GM19324 (cell line): ENCODE measurements around the gene CCDC150.
"Not testable (repeated sequence)": the region's sequence is repeated elsewhere in the genome, so short reads cannot be mapped to it uniquely, and the experiment has no call there.

ENCODE experiments used
- ATAC-seq: cut with Tn5 transposase; IDR thresholded peaks from one replicate; pipeline ENCODE4 v1.9.1; 2021; ENCODE audit warnings: mild to moderate bottlenecking, moderate library complexity; ENCODE audit not compliant: unreplicated experiment, low FRiP score

The CCDC150 gene

DNA sequence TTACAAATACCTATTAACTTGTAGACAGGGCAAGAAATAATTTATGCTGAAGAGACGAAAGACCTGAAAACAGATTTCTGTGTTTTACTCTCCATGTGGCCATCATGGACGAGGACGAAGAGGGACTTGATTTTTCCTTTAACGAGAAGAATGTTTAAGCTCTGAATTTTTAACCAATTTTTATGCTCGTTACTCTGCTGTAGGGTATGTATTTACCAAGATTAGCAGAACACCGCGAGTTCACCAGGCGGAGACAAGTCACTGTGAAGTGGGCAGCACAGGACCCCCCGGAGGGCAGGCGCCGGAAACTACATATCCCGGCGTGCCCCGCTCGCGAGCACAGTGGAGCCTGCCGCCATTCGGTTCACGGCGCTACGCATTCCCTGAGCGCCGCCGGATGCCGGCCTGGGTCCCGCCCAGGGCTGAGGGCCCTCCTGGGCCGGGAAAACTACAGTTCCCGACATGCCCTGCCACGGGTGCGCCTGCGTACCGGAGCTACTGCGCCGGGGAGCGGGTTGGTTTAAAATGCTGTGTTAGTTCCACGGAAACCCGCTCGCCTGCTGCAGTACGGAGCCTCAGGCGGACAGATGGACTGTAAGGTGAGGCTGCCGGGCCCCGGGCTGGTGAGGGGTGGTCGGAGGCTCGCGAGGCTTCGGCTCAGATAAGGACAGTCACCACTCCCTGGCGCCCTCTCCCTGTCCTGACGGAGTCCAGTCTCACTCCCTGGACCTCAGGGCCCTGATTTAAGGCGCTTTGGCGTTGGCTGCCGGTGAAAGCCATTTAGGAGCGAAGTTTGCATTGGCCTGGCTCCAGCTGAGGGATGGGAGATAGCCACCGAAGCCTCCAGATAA, at the start of gene CCDC150:
Gene CCDC150 (plus strand): TSS at position 536 of the 851 bp plus-strand sequence. CDS start 52 bp downstream, at position 588.
- peak; percentile 100 for ATAC-seq

DNA sequence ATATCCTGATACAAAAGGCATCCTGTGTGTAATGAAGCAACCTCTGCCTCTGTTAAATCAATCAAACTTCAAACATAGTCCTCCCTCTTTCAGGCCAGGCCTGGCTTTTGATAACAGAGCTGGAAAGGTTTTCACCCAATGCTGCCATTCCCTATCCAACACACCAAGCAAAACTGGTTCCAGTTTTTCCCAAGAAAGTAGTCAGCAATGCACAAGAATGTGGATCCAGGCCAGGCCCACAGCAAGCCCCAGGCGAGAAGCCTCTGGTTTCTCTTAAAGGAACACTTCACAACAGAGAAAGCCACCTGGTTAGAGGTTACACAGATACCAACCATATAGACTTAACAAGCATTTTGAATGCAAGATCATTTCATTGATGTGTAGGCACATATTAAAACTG, 49.2 kb upstream of the CCDC150 start:
- ATAC-seq = no peak

DNA sequence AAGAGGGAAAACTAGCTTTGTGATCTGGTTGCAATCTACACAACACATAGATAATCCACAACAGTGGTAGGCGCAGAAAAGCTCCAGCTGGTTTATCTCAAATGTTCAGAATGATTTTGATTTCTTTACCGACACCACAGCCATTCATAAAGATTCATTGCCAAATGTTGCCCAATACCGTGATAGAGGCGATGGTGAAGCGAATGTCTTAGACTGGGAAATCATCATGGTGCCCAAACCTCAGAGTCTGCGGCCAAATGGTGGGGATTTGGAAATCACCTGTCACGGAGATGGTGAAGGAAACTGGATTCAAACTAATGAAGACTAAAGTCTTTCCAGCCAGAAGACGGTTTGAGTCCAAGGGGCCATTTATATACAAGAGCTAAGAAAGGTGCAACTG, 48.5 kb upstream of the CCDC150 start:
- ATAC-seq = no peak

DNA sequence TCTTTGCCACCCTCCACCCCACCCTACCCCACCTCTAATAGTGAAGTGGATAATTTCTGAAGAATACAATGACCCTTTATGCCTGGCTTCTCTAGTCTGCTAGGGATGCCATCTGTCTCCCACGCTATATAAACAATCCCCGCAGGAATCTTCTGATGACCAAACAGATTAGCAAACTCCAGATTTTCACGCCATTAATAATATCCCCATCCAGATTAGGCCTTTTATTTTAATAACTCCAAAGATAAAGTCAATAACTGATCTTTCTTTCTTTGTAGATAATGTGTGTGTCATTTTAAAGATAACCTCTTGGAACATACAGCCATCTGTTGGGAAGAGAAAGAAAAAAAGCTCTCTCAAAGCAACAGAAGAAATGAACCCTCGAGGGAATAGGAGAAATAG, 47.9 kb upstream of the CCDC150 start:
- no peak for ATAC-seq

DNA sequence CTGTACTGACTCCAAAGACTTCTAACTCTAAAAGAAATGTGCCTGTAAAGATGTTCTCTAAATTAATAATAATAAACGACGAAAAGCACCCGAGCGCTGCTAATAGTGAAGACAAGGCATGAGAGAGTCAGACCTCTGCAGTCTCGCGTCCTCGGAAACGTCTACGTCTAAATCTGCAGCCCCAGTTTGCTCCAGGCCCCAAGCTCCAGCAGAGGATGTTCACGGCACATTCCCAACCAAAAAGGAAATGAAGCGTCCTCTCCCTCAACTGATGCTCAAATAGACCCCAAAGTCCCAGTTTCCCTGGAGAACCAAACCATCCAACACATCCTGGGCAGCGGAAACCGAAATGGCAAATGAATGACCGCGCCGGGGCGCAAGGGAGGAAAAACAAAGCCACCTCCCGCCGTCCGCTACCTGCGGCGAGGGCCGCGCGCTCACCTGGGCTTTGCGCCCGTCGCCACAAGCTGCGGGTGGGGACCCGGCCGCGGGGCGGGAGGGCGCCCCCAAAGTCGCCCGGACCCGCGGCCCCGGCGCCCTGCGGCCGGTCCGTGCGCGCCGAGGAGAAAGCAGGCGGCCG, 47.1 kb upstream of the CCDC150 start:
- peak; percentile 27 for ATAC-seq

DNA sequence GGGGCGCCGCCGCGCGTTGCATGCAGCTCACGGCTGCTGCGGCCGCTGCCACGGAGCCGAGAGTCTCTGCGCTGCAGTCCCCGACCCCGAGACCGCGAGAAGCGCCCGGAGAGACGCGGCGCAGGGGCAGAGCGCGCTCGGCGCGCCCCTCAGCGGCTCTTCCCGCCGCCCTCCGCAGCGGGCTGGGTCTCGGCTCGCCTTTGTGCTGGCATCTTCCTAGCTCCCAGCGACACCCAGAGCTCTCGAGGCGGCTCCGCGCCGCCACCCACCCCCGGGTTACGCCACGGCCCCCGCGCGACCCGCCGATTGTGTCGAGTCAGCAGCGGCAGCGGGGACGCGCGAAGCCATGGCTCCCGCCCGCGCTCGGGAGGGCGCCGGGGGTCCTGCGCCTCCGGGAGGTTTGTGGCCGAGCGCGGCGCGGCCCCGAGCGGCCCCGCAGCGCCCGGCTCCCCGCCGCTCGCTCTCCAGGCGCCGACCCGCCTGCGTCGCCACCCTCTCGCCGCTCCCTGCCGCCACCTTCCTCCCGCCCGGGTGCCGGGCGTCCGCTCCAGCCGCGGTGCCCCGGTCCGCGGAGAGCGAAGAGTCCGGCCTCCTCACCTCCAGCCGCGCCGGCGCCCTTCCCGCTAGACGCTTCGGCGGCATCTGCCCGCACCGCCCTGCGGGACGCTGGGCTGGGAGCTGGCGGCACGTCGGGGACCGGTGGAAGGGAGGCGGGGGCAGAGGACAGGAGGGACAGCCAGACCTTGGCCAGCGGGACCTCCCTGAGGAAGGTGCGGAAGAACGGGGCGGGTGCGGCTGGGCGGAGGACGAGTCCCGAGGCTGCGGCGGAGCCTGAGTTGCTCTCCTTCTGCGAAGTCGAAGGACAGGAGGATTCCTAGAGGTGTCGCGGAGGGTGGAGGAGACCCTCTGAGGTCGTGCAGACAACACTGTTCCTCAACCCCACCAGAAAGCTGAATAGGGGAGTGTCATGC, 46.3 kb upstream of the CCDC150 start, which contains the start of gene HECW2:
Gene HECW2 (minus strand): TSS at position 644 of the 971 bp plus-strand sequence.
- peak; percentile 58 for ATAC-seq

DNA sequence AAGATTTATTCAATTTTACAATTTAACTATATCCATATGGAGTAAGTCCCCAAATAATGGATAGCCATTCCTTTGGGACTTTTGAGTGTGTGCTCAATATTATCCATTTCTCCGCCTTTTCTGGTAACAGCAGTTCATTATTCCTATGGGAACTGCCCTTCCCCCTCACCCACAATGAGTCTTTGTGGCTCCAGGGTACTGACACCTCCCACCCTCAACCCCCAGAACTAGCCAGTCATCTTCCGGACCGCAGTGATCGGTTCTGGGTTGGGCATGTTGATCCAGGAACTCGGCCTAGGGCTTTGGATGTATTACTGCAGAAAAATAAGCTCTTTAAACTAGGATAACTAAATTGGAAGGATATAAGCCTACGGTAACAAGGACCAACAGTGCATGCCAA, 45.4 kb upstream of the CCDC150 start:
- ATAC-seq = no peak

DNA sequence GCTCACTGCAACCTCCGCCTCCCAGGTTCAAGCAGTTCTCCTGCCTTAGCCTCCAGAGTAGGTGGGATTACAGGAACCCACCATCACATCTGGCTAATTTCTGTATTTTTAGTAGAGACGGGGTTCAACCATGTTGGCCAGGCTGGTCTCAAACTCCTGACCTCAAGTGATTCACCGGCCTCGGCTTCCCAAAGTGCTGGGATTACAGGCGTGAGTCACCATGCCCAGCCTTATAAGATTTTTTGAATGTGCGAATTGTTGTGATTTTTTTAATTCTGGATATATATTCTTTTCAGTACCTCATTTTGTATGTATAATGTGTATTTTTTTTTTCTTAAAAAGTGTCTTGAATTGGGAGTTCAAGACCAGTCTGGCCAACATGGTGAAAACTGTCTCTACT, 42.0 kb upstream of the CCDC150 start:
- no peak for ATAC-seq

DNA sequence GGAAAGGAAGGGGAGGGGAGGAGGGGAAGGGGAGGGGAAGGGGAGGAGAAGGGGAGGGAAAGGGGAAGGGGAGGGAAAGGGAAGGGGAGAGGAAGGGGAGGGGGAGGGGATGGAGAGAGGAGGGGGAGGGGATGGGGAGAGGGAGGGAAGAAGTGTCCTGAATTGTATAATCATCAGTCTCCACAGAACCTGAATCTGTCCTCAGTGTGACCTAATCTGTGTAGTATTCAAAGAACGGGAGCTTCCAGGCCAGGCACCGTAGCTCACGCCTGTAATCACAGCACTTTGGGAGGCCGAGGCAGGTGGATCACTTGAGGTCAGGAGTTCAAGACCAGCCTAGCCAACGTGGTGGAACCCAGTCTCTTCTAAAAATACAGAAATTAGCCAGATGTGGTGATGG, 41.1 kb upstream of the CCDC150 start:
- ATAC-seq = no peak

DNA sequence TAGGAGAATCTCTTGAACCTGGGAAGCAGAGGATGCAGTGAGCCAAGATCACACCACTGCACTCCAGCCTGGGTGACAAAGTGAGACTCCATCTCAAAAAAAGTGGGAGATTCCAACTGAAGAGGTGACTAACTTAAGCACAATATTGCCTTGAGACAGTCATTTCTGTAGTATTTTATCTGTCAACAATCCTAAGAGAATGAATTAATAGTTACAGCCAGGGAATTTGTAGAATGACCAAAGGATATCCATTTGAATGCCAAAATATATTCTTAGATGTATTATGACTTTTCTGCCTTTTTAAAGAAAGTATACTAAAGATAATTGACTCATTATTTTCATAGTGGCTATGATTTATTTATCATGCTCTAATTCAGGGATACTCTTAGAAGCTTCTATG, 40.7 kb upstream of the CCDC150 start:
- no peak for ATAC-seq

DNA sequence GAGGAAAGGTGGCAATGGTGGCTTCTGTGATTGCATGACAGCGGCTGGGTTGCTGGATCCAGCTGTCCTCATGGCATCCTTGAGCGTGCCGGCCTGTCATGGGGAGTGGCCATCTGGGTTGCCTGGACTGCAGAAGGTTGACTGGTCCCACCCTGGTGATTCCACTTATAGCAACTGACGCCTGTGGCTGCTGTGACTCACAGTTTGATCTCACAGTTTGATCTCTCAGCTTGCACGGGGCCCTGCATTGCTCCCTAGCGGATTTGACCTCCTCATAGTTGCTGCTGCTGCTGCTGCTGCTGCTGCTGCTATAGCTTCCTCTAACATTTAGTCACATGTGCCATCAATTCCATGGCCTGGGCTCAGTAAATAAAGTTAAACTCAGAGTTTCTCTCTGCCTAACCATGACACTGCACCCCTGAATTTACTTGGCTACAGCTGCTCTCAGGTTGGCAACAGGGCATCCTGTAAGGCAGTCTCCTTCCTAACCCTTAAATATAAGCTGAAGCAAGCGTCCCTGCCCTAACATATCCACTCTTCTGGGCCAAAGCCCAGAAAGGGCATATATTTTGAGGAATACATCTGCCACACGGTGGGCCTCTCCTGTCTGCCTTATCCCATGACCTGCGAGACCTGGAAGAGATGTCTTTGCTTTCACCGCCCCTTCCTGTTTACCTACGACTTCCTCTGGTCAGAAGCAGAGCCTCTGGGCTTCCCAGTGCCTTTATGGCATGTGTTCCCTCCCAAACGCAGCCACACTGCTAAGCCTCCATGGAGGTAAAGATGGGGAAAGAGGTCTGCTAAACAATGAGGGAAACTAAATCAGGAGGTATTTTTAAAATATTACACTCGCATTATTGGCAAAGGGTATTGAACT, 37.8 kb upstream of the CCDC150 start:
- no peak for ATAC-seq

DNA sequence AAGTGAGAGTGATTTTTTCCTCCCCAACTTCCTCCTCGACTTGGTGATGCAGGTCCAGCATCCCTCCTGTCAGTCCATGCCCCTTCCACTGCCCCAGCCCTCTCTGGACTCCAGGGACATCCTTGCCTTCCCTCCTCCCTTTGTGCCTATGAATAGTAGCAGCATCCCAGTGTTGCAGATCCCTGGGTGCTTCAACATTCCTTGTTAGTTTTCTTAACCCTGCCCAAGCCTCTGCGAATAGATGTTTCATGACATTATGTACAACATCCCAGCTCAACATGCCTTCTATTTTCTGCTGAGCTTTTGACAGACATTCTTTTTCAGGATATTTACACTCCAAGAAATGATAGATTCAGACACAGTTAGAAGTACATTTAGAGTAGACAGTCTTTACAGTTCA, 35.3 kb upstream of the CCDC150 start:
- no peak for ATAC-seq

DNA sequence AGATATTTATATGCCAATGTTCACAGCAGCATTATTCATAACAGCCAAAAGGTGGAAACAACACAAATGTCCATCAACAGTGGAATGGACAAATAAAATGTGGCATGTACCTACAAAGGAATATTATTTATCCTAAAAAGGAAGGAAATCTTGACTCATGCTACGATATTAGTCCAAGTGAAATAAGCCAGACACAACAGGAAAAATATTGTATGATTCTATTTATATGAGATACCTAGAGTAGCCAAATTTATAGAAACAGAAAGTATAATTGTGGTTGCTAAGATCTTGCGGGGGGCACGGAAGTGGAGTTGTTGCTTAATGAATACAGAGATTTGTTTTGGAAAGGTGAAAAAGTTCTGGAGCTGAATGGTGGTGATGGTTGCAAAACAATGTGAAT, 33.0 kb upstream of the CCDC150 start:
- no peak for ATAC-seq

DNA sequence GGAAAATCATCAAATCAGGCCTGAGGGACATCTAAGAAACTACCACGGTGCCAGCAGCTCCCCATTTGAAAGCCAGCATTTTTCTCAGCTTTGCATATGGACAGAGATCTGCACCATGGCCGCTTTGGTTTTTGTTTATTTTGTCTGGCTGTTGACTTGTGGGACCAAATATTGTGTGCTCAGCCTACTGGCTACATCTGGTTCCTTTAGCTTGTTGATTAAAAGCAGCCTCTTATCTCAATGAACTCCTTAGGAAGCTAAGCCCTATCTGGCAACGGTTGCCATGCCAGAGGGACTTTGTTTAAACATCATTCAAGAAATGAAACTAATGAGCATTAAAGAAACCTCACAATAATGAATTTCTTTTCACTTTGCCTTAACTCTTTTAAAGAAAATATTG, 32.4 kb upstream of the CCDC150 start:
- ATAC-seq = no peak

DNA sequence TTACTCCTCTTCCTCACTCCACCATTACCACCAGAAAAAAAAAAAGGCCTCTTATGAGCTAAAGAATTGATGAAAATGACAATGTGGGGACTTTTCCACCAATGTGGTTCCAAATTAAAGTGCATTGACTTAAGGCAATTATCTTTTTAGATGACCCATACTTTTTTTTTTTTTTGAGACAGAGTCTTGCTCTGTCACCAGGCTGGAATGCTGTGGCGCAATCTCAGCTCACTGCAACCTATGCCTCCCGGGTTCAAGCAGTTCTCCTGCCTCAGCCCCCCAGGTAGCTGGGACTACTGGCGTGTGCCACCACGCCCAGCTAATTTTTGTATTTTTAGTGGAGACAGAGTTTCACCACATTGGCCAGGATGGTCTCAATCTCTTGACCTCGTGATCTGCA, 31.6 kb upstream of the CCDC150 start:
- not testable (repeated sequence) for ATAC-seq

DNA sequence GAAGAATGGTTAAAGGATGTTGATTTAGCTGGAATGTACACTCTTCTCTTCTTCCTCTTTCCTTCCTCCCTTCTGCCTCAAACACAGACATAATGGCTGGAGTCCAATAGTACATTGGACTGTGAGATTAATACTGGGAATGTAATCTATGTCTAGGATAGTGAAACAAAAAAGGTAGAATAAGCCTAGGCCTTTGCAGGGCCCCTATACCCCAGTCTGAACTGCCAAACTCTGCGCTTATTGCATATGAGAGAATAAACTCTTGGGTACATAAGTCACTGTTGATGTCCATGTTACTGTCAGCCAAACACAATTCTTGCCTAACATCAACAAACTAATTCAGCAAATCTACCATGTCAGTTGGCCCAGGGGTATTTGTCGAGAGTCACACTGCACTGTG, 29.7 kb upstream of the CCDC150 start:
- no peak for ATAC-seq

DNA sequence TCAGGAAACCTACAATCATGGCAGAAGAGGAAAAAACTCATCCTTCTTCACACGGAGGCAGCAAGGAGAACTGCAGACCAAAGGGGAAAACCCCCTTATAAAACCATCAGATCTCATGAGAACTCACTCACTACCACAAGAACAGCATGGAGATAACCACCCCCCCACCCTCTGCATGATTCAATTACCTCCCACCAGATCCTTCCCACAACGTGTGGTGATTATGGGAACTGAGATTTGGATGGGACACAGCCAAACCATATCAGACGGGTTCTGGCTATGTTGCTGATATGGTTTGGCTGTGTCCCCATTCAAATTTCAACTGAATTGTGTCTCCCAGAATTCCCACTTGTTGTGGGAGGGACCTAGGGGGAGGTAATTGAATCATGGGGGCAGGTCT, 28.7 kb upstream of the CCDC150 start:
- ATAC-seq = no peak

DNA sequence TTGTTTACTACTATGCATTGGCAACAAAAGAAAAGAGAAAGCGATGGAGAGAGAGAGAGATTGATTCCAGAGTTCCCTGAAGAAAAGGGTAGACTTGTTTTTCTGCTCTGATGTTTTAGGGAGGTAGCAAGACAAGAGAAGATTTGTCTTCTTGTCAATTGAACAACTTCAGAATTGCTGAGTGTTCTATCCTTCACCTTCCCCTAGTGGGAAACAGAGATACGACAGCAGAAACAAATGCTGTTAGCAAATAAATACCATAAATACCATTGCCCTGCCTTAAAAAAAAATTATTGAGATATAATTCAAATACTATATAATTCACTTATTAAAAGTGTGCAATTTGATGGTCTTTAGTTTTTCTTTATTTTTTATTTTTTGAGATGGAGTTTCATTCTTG, 26.2 kb upstream of the CCDC150 start:
- ATAC-seq = no peak

DNA sequence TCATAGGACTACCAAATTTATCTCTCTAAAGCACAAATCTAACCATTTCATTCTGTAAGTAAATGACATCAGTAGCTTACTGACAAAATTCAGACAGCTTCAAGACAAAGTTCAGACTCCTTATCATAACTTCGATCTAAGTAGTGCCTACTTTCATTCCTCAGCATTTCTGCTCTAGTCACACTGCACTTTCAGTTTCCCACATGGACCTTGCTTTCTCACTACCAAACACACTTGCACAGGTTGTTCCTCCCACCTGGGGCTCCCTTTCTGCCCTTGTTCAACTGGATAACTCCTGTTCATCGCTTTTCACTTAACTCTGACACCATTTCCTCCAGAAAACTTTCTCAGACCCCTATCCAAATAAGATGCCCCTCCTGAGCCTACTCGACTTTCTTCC, 22.1 kb upstream of the CCDC150 start:
- peak; percentile 66 for ATAC-seq

DNA sequence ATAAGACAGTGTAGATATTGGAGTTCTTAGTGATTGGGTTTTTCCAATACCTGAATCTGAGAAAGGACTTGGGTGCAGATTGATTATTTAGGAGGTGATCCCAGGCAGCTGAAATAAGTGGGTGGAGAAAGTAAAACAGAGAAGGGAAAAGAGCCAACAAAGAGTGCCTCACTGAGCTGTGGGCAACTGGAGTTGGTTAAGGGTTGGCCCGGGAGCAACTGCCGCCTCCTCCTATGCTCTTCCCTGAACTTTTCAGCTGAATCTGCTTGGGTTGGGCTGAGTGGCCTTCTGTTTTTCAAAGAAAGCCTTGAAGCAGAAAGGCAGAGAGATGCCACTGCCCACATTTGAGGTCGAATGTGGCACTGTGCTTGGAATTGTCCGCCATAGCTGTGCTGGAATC, 20.9 kb upstream of the CCDC150 start:
- no peak for ATAC-seq
